GM18499 (cell line): ENCODE results near the gene PPTC7.
"Not testable (repeated sequence)": the region's sequence is repeated elsewhere in the genome, so short reads cannot be mapped to it uniquely, and the experiment has no call there.

Experiments
- ATAC-seq: cut with Tn5 transposase; IDR thresholded peaks from one replicate; pipeline ENCODE4 v1.9.1; 2021; ENCODE audit warnings: moderate number of reproducible peaks; ENCODE audit not compliant: insufficient read depth, unreplicated experiment

Gene PPTC7

GRCh38 chr12:110563702-110564470 is 19.2 kb downstream of the PPTC7 start:
- ATAC-seq: no peak

GRCh38 chr12:110562386-110562785 is 20.7 kb downstream of the PPTC7 start:
- not testable (repeated sequence) for ATAC-seq

GRCh38 chr12:110561471-110562201 is 21.5 kb downstream of the PPTC7 start:
- ATAC-seq: no peak

- ATAC-seq: no peak
Observed at GRCh38 chr12:110560946-110561345, 22.2 kb downstream of the PPTC7 start.

GRCh38 chr12:110560048-110560447 is 23.1 kb downstream of the PPTC7 start:
- ATAC-seq: no peak

- not testable (repeated sequence) for ATAC-seq
Observed at GRCh38 chr12:110558945-110559344, 24.2 kb downstream of the PPTC7 start.

GRCh38 chr12:110557300-110557699 is 25.8 kb downstream of the PPTC7 start:
- ATAC-seq: no peak

- ATAC-seq: no peak
Observed at GRCh38 chr12:110556705-110557104, 26.4 kb downstream of the PPTC7 start.

- no peak for ATAC-seq
Observed at GRCh38 chr12:110555577-110556406, 27.3 kb downstream of the PPTC7 start.

GRCh38 chr12:110554184-110554583 is 28.9 kb downstream of the PPTC7 start:
- ATAC-seq: no peak

- ATAC-seq: no peak
Observed at GRCh38 chr12:110550981-110551380, 32.1 kb downstream of the PPTC7 start.

- ATAC-seq: no peak
Observed at GRCh38 chr12:110549716-110550115, 33.4 kb downstream of the PPTC7 start.

- no peak for ATAC-seq
Observed at GRCh38 chr12:110548678-110549077, 34.4 kb downstream of the PPTC7 start.

GRCh38 chr12:110547090-110547489 is 36.0 kb downstream of the PPTC7 start:
- no peak for ATAC-seq

- ATAC-seq: no peak
Observed at GRCh38 chr12:110546339-110546738, 36.8 kb downstream of the PPTC7 start.

- ATAC-seq: no peak
Observed at GRCh38 chr12:110545812-110546211, 37.3 kb downstream of the PPTC7 start.

GRCh38 chr12:110545259-110545658 is 37.9 kb downstream of the PPTC7 start:
- not testable (repeated sequence) for ATAC-seq

- ATAC-seq: no peak
Observed at GRCh38 chr12:110543965-110544364, 39.2 kb downstream of the PPTC7 start.

- no peak for ATAC-seq
Observed at GRCh38 chr12:110543252-110543959, 39.7 kb downstream of the PPTC7 start.

GRCh38 chr12:110540048-110540447 is 43.1 kb downstream of the PPTC7 start:
- no peak for ATAC-seq
